Smooth muscle cell (in vitro differentiated cells): ENCODE results near the gene INSIG2. TPM values are rescaled to one million over a fixed set of nuclear protein-coding genes. Genes with fewer than 3 reads are reported as not detected.
A peak's percentile ranks its signal among the peaks of the same experiment; 100 is the strongest.

ENCODE experiments used
- DNase-seq: peaks from one replicate; lab custom pipeline; 2025; ENCODE audit not compliant: unreplicated experiment; lab: John Stamatoyannopoulos, UW
- H2AFZ ChIP-seq: fragments of 200-600 bp; sonication (generic); 2 replicates; pipeline ENCODE4 v1.6.0; 2016; ENCODE audit warnings: antibody characterized with exemption, low read depth, mild to moderate bottlenecking
- H3F3A ChIP-seq: fragments of 200-600 bp; sonication (generic); 2 replicates; pipeline ENCODE4 v1.6.0; 2017; ENCODE audit warnings: antibody characterized with exemption, low read depth
- H3K27ac ChIP-seq: fragments of 200-600 bp; sonication (generic); 2 replicates; pipeline ENCODE4 v1.5.1; 2016; ENCODE audit warnings: low read depth, mild to moderate bottlenecking
- H3K27me3 ChIP-seq: fragments of 200-600 bp; sonication (generic); 2 replicates; pipeline ENCODE4 v1.6.1; 2016; ENCODE audit warnings: low read depth, mild to moderate bottlenecking
- H3K36me3 ChIP-seq: fragments of 200-600 bp; sonication (generic); 2 replicates; pipeline ENCODE4 v1.5.1; 2016; ENCODE audit warnings: low read depth
- H3K4me1 ChIP-seq: fragments of 200-600 bp; sonication (generic); 2 replicates; pipeline ENCODE4 v1.5.1; 2016; ENCODE audit warnings: low read depth
- H3K4me2 ChIP-seq: fragments of 200-600 bp; sonication (generic); 2 replicates; pipeline ENCODE4 v1.6.0; 2016; ENCODE audit warnings: mild to moderate bottlenecking
- H3K4me3 ChIP-seq: fragments of 200-600 bp; sonication (generic); 2 replicates; pipeline ENCODE4 v1.5.1; 2016; ENCODE audit warnings: mild to moderate bottlenecking
- H3K79me2 ChIP-seq: fragments of 200-600 bp; sonication (generic); 2 replicates; pipeline ENCODE4 v1.6.0; 2016; ENCODE audit warnings: low read depth, mild to moderate bottlenecking
- H3K9ac ChIP-seq: fragments of 200-600 bp; sonication (generic); 2 replicates; pipeline ENCODE4 v1.6.0; 2016; ENCODE audit warnings: low read depth
- H3K9me3 ChIP-seq: fragments of 200-600 bp; sonication (generic); replicated peaks from 2 replicates; pipeline ENCODE4 v1.5.1; 2016; ENCODE audit warnings: low read depth
- H4K20me1 ChIP-seq: fragments of 200-600 bp; sonication (generic); 2 replicates; pipeline ENCODE4 v1.6.0; 2016; ENCODE audit warnings: low read depth
- WGBS: methylation state at CpG from one replicate; pipeline ENCODE4 v1.1.7; 2016; ENCODE audit warnings: low lambda C conversion rate; 5-methylcytosine and 5-hydroxymethylcytosine counted together
- polyA plus RNA-seq: library from polyadenylated mRNA; unstranded; fragments of >200 nt; fragmentation: Nextera tagmentation; extraction: Ambion mirVana; gene quantifications from 2 replicates; pipeline ENCODE4 v1.2.1, GENCODE V29; 2016
- total RNA-seq: library from RNA; depleted of rRNA; stranded (reverse); fragments of >200 nt; gene quantifications from 2 replicates; pipeline ENCODE4 v1.2.3, GENCODE V29; 2014
- TF ChIP-seq, protein P1 (sequence below): fragments of 200-600 bp; sonication (generic); IDR thresholded peaks from 2 replicates; pipeline ENCODE4 v1.5.1; 2017; ENCODE audit warnings: borderline replicate concordance, mild to moderate bottlenecking, antibody characterized with exemption; ENCODE audit not compliant: insufficient read depth, poor library complexity, severe bottlenecking

The INSIG2 gene
- total and polyA plus RNA-seq, 2 experiments from 2014 or later = 51.6 to 85.6 TPM

DNA sequence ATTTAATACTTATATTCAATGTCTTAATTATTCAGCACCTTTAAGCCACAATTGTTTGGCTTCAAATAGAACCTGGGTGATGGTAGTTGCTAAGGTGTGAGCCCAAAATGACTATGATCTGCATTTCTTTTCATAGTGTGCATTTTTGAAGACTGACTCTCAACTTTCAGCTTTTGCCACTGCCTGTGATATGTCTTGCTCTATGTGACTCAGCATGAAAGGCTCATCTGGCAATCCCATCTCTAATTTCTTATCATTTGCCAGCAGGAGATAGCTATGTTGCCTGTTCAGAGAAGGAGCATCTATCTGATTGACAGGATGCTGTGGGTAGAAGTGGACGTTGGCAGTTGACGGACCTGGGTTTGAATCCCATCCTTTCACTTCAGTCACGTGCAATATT lies 39.9 kb upstream of the INSIG2 start:
- Histone ChIP-seq H2AFZ (no peak overlapping the region), H3K79me2 (no peaks in the 10 kb centered on the region), H3F3A (no peaks in the 10 kb centered on the region), H3K4me1 (peaks cover 16% of the 10 kb centered on the region), H3K36me3 (no peaks in the 10 kb centered on the region), H3K4me2 (peak overlapping the region; percentile 76), H3K27me3 (peaks cover 1% of the 10 kb centered on the region), H4K20me1 (no peaks in the 10 kb centered on the region), H3K9me3 (no peaks in the 10 kb centered on the region), H3K4me3 (no peak overlapping the region), H3K27ac (peak overlapping the region; percentile 51), H3K9ac (no peak overlapping the region)
- WGBS = 71% methylated on average over 3 of the region's 3 CpGs
- TF ChIP-seq, protein P1, sequence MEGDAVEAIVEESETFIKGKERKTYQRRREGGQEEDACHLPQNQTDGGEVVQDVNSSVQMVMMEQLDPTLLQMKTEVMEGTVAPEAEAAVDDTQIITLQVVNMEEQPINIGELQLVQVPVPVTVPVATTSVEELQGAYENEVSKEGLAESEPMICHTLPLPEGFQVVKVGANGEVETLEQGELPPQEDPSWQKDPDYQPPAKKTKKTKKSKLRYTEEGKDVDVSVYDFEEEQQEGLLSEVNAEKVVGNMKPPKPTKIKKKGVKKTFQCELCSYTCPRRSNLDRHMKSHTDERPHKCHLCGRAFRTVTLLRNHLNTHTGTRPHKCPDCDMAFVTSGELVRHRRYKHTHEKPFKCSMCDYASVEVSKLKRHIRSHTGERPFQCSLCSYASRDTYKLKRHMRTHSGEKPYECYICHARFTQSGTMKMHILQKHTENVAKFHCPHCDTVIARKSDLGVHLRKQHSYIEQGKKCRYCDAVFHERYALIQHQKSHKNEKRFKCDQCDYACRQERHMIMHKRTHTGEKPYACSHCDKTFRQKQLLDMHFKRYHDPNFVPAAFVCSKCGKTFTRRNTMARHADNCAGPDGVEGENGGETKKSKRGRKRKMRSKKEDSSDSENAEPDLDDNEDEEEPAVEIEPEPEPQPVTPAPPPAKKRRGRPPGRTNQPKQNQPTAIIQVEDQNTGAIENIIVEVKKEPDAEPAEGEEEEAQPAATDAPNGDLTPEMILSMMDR = no peak
- no peak for DNase-seq

DNA sequence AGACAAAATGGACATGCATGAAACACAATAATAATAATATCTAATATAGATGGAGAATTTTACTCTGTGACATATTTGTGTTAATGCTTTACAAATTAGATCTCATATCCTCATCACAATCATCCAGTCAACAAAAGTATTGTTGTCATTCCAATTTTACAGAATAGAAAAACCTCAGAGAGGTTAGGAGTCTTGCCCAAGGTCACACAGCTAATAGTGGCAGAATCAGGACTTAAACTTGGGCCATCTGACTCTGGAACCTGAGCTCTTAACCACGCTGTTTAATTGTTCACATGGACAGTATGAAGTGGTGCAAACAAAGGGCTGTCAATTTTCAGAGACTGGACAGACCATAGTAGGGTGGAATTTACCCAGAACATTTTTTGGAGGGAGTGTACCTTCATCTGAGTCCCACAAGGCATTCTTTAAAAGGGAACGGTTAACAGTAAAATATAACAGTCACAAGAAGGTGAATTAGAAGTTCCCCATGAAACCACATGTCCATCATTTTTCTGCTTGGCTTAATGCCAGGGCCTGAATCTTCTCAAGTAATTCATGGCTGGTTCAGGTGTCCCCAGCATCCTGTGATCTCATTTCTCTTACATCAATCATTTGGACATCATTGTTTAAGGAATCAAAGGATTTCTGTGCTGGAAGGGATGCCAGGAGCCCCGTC lies 39.0 kb upstream of the INSIG2 start:
- Histone ChIP-seq H3K4me2 (no peak overlapping the region), H4K20me1 (no peaks in the 10 kb centered on the region), H3K27ac (no peak overlapping the region), H2AFZ (no peak overlapping the region), H3K4me3 (no peak overlapping the region), H3K9ac (no peak overlapping the region), H3F3A (no peaks in the 10 kb centered on the region), H3K36me3 (no peaks in the 10 kb centered on the region), H3K79me2 (no peaks in the 10 kb centered on the region), H3K4me1 (peaks cover 16% of the 10 kb centered on the region), H3K9me3 (no peaks in the 10 kb centered on the region), H3K27me3 (no peaks in the 10 kb centered on the region)
- TF ChIP-seq, protein P1 = no peak
- no peak for DNase-seq
- 95% methylated on average over 3 of the region's 3 CpGs for WGBS

DNA sequence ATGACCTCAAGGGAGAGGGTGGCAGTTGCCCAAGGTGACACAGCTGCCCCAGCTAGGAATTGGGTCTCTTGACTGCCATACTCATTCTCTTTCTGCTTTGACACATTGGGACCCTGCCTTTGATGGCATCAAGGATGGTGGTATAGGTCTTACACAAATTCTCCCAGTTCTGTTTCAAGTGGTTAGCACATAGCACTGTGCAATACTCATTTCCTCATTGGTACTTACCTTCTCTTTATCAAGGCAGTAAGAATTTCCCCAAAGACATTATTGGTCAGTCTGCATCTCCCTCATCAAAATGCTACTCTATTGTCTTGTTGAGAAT lies 38.5 kb upstream of the INSIG2 start:
- no peaks in the 10 kb centered on the region for H3F3A ChIP-seq
- H3K27ac ChIP-seq = no peak overlapping the region
- no peaks in the 10 kb centered on the region for H3K79me2 ChIP-seq
- H3K27me3 ChIP-seq = no peaks in the 10 kb centered on the region
- no peak for DNase-seq
- TF ChIP-seq, protein P1 = no peak
- H3K9me3 ChIP-seq = no peaks in the 10 kb centered on the region
- peak overlapping the region; percentile 8 for H3K4me2 ChIP-seq
- H3K9ac ChIP-seq = no peak overlapping the region
- no peak overlapping the region for H3K4me3 ChIP-seq
- no peak overlapping the region for H2AFZ ChIP-seq
- no peaks in the 10 kb centered on the region for H4K20me1 ChIP-seq
- H3K36me3 ChIP-seq = no peaks in the 10 kb centered on the region
- peaks cover 16% of the 10 kb centered on the region for H3K4me1 ChIP-seq

DNA sequence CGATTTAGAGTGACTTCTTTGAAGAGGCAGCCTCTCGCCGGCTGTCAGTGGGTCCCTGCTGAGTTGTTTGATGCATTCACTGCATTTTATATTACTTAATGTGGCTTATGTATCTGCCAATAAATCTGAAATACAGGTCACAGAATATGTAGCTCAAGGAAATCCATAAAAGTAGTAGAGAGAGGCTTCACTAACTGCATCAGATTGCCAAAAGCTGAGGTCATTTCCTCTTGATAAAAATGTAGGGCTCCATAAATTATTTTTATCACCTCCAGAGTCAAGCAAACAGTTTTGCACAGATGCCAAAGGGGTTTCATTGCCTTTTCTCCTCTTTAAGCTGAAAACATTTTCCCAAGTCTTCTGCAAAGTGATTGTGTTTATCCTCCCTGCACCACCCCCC lies 37.9 kb upstream of the INSIG2 start:
- Histone ChIP-seq H3K27me3 (no peaks in the 10 kb centered on the region), H3K9me3 (no peaks in the 10 kb centered on the region), H3K4me2 (peak overlapping the region; percentile 8), H3K79me2 (no peaks in the 10 kb centered on the region), H3F3A (no peaks in the 10 kb centered on the region), H3K4me3 (no peak overlapping the region), H3K9ac (no peak overlapping the region), H2AFZ (no peak overlapping the region), H3K36me3 (no peaks in the 10 kb centered on the region), H3K4me1 (peaks cover 17% of the 10 kb centered on the region), H3K27ac (no peak overlapping the region), H4K20me1 (no peaks in the 10 kb centered on the region)
- TF ChIP-seq, protein P1 = no peak
- WGBS = 70% methylated on average over 3 of the region's 3 CpGs
- DNase-seq = no peak
